Erythroblast (primary cell): ENCODE data around the gene DAB1.

Experiments
- GATA1 ChIP-seq: IDR thresholded peaks from 2 replicates; pipeline ENCODE4 v1.6.1; 2011; ENCODE audit warnings: low read depth, mild to moderate bottlenecking, control low read depth, low read length, moderate library complexity
- POLR2A ChIP-seq: IDR thresholded peaks from 2 replicates; pipeline ENCODE4 v1.6.1; 2011; ENCODE audit warnings: mild to moderate bottlenecking, low read length

- TF ChIP-seq POLR2A (no peak), GATA1 (no peak)
Measured at GRCh38 chr1:57411262-57411661, 12.6 kb downstream of the DAB1 start.
